Measurements from ENCODE around the gene TSC1.

Gene TSC1

GRCh38 chr9:132896906-132897305 is 47.5 kb downstream of the TSC1 start:
- no peak overlapping the region for H3K4me3 Mint-ChIP-seq
- H3K4me1 Mint-ChIP-seq (ENCODE audit: low read depth): peaks cover 6% of the 10 kb centered on the region
- no peaks in the 10 kb centered on the region for H3K27me3 Mint-ChIP-seq (ENCODE audit: low read depth)
- H3K27ac Mint-ChIP-seq: no peak overlapping the region
- H3K9me3 Mint-ChIP-seq: no peaks in the 10 kb centered on the region
- H3K36me3 Mint-ChIP-seq (ENCODE audit: low read depth): peaks cover 26% of the 10 kb centered on the region

GRCh38 chr9:132896264-132896663 is 48.2 kb downstream of the TSC1 start:
- H3K9me3 Mint-ChIP-seq: no peaks in the 10 kb centered on the region
- H3K36me3 Mint-ChIP-seq (ENCODE audit: low read depth): peaks cover 23% of the 10 kb centered on the region
- no peak overlapping the region for H3K4me3 Mint-ChIP-seq
- H3K27me3 Mint-ChIP-seq (ENCODE audit: low read depth): no peaks in the 10 kb centered on the region
- peaks cover 3% of the 10 kb centered on the region for H3K4me1 Mint-ChIP-seq (ENCODE audit: low read depth)
- H3K27ac Mint-ChIP-seq: no peak overlapping the region

DNA sequence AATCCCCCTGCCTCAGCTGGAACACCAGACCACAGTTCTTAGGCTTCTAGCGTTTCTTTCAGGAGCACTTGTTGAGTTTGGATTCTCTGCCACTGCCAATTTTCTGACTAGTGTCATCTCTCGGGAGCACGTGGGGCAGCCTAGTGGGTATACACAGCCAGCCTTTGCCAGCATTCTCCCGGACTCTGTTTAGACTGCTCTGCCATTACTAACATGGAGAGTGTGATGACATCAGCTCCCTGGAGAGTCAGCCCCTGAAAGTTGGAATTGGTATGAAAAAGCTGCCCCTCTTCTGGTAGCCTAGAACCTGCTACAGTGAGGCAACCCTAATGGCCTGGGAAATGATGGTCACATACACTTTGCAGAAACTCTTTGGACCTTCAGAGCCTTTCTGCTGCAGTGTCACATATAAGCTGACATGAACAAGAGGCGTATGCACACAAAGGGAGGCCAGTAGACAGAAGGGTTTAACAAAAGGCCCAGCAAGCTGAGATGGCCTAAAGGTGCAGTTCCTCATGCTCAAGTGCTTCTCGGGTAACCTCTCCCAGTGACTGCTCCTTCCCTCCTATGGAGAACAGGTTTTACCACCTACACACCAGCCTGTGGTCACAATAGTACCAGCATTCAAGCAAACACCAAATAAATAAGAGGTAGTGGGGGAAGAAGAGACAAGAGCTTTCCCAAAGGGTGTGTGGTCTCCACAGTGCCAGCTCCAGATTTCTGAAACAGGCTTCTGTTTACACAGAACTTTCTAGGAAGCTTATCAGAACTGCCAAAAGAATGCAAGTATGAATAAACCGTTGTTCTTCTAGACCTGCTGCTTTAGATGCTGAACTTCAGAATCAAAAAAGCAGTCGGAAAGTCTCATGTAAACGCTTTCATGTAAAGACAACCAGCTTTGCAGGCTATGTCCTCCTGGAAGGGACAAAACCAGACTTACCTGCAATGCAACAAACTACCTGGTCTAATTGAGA is 49.3 kb downstream of the TSC1 start:
- no peaks in the 10 kb centered on the region for H3K9me3 Mint-ChIP-seq
- no peaks in the 10 kb centered on the region for H3K27me3 Mint-ChIP-seq (ENCODE audit: low read depth)
- H3K36me3 Mint-ChIP-seq (ENCODE audit: low read depth): peaks cover 19% of the 10 kb centered on the region
- H3K27ac Mint-ChIP-seq: no peak overlapping the region
- H3K4me1 Mint-ChIP-seq (ENCODE audit: low read depth): peaks cover 2% of the 10 kb centered on the region
- no peak overlapping the region for H3K4me3 Mint-ChIP-seq

DNA sequence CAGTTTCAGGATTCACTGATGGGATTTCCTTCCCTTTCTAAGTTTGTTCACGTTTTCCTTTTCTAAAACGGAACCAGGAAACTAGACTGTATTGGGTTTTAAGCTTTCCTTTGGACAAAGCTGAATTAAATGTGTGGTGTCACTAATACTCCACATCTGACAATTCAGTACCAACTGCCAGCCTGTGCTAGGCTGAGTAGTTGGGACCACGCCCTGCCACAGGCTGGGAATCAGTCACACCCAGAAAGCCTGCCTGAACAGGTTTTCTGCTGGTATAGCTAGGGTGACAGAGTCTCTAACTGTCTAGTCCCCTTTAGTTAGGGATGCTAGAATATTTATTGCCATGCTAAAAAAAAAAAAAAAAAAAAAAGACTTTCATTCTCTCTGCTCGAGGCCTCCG is 50.1 kb downstream of the TSC1 start:
- Mint-ChIP-seq H3K4me3 (no peak overlapping the region), H3K36me3 (ENCODE audit: low read depth) (peaks cover 19% of the 10 kb centered on the region), H3K27ac (no peak overlapping the region), H3K4me1 (ENCODE audit: low read depth) (peaks cover 2% of the 10 kb centered on the region), H3K9me3 (no peaks in the 10 kb centered on the region), H3K27me3 (ENCODE audit: low read depth) (no peaks in the 10 kb centered on the region)

GRCh38 chr9:132892400-132892799 is 52.0 kb downstream of the TSC1 start:
- Mint-ChIP-seq H3K27me3 (ENCODE audit: low read depth) (no peaks in the 10 kb centered on the region), H3K36me3 (ENCODE audit: low read depth) (peaks cover 16% of the 10 kb centered on the region), H3K4me1 (ENCODE audit: low read depth) (peaks cover 2% of the 10 kb centered on the region), H3K4me3 (no peak overlapping the region), H3K9me3 (no peaks in the 10 kb centered on the region), H3K27ac (no peak overlapping the region)

DNA sequence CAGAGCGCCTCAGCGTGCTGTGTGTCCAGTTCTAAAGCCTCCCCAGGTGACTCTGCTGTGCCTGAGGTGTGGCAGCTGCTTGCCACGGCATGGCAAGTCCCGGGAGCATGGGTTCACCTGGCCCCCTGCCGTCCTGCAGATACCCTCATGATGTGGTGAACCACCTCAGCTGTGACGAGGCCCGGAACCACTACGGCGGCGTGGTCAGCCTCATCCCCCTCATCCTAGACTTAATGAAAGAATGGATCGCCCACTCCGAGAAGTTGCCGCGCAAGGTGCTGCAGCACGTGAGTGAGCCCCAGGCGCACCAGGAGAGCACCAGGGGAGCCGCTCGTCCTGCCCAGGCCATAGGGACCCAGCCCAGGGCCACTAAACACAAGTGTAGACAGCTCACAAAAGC is 56.3 kb downstream of the TSC1 start:
- H3K36me3 Mint-ChIP-seq (ENCODE audit: low read depth): no peaks in the 10 kb centered on the region
- no peak overlapping the region for H3K27ac Mint-ChIP-seq
- no peaks in the 10 kb centered on the region for H3K27me3 Mint-ChIP-seq (ENCODE audit: low read depth)
- no peaks in the 10 kb centered on the region for H3K4me1 Mint-ChIP-seq (ENCODE audit: low read depth)
- H3K9me3 Mint-ChIP-seq: no peaks in the 10 kb centered on the region
- H3K4me3 Mint-ChIP-seq: no peak overlapping the region

DNA sequence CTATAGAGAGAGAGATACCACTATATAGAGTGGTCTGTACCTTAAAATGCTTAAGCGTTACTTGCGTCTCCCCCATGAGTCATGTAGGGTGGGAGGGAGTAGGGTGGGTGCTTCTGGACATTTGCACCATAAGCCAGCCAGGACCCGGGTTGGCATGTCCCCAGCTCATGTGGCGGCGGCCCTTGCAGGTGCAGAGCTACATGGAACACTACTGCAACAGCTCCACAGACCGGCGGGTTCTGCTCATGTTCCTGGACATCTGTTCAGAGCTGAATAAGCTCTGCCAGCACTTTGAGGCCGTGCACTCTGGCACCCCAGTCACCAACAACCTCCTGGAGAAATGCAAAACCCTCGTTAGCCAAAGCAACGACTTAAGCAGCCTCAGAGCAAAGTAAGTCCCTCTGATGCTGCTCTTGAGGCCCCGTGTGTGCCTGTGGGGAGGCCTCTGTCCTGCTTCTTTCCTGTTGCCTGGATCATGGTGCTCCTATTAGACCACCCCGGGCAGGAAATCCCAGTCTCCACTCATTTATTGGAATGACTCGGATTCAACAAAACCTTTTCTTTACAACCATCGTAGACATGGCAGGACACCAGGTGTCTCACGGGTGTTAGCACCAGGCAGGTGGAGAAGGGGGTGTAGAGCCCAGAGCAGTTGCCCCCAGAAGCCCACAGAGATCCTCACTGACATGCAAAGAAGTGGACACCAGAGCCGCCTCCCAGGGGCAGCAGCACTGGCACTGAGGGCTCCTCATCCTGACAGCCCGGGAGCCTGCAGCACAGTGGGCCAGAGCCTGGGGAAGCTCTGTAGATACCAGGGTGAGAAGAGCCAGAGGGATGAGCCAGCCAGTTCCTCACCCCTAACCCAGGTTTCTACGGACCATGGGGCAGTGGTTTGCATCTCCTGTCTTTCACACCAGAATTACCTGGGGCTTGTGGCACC is 57.0 kb downstream of the TSC1 start:
- no peak overlapping the region for H3K27ac Mint-ChIP-seq
- H3K9me3 Mint-ChIP-seq: no peaks in the 10 kb centered on the region
- H3K27me3 Mint-ChIP-seq (ENCODE audit: low read depth): no peaks in the 10 kb centered on the region
- no peaks in the 10 kb centered on the region for H3K36me3 Mint-ChIP-seq (ENCODE audit: low read depth)
- no peak overlapping the region for H3K4me3 Mint-ChIP-seq
- peaks cover 6% of the 10 kb centered on the region for H3K4me1 Mint-ChIP-seq (ENCODE audit: low read depth)

DNA sequence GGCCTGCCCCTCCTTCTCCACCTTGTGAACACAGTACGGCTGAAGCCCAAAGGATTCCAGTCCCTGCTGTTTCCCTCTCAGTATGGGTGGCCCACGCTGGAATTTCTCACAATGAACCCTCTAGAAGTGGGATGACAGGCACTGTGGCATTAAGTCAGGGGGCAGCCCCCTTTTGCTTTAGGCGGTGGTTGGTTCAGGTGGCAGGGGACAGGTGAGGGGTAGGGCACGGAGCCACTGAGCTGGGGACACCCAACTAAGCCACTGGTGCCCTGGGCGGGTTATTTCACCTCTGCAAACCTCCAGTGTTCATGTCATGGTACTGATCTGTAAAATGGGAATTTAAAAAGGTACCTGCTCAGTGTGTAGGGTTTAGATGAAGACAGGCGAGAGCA is 58.1 kb downstream of the TSC1 start:
- no peaks in the 10 kb centered on the region for H3K36me3 Mint-ChIP-seq (ENCODE audit: low read depth)
- H3K4me3 Mint-ChIP-seq: no peak overlapping the region
- peaks cover 9% of the 10 kb centered on the region for H3K4me1 Mint-ChIP-seq (ENCODE audit: low read depth)
- no peaks in the 10 kb centered on the region for H3K27me3 Mint-ChIP-seq (ENCODE audit: low read depth)
- no peaks in the 10 kb centered on the region for H3K9me3 Mint-ChIP-seq
- no peak overlapping the region for H3K27ac Mint-ChIP-seq

DNA sequence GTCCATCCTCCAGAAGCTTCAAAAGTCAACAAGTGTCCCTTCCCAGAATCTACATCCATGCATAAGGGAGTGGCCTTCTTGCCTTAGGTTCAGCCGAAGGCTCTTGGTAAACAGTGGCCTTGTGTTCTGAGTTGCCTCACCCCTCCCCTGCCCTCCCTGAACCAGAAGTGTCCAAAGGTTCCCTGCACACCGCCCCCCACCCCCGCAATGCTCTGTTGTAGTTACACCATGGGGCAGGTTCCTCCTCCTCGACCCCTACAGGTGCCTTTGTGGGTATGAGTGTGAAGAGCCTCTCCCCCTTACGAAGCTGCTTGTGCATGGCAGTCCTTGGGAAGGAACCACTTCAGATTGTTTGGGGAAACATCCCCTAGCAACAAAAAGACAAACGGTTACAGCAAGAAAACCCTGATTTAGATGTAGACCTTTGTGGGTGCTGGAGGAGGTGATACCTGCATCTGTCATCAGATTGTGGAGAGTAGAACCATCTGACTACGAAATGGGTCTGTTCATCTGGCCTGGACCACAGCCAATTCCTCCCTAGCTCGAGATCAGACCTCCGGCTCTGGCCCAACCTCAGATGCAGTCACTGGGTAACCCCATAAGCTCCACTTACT is 58.6 kb downstream of the TSC1 start:
- H3K4me1 Mint-ChIP-seq (ENCODE audit: low read depth): peaks cover 9% of the 10 kb centered on the region
- no peak overlapping the region for H3K27ac Mint-ChIP-seq
- no peaks in the 10 kb centered on the region for H3K27me3 Mint-ChIP-seq (ENCODE audit: low read depth)
- H3K4me3 Mint-ChIP-seq: no peak overlapping the region
- H3K9me3 Mint-ChIP-seq: no peaks in the 10 kb centered on the region
- H3K36me3 Mint-ChIP-seq (ENCODE audit: low read depth): no peaks in the 10 kb centered on the region

DNA sequence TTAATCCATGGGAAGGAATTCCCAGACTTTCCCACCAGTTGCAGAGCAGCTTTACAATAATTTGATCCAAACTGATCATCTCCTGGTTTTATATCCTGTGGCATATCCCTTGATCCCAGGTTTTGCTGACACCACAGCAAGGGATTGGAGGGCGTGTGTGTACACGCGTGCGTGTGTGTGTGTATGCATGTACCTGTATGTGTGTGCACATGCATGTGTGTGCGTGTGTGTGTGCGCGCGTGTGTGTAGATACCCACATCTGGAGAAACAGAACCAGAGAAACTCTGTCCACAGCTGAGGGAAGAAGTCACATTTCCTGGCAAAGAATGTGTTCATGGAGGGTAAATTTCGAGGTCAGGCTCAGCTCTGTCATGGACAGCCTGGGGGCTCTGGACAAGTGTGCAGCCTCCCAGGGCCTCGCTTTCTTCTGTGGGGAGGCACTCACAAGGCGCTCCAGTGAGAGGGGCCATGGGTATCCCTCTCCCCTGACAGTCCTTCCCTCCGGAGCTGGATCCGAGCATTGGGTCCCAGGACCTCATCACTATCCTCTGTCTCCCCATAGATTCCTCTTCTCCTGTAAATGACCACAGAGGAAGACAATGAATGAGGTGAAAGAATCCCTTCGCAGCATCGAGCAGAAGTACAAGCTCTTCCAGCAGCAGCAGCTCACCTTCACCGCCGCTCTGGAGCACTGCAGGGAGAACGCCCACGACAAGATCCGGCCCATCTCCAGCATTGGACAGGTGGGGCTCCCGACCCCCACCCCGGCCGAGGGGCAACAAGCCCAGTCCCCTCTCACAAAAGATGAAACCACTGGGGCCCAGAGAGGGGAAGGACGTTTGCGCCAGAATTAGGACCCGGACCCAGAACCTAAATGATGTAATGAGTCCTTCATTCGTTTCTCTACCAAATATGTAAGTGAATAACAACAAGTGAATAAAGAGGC is 60.8 kb downstream of the TSC1 start:
- Mint-ChIP-seq H3K4me3 (no peak overlapping the region), H3K27ac (no peak overlapping the region), H3K27me3 (ENCODE audit: low read depth) (no peaks in the 10 kb centered on the region), H3K36me3 (ENCODE audit: low read depth) (no peaks in the 10 kb centered on the region), H3K9me3 (no peaks in the 10 kb centered on the region), H3K4me1 (ENCODE audit: low read depth) (peaks cover 18% of the 10 kb centered on the region)

DNA sequence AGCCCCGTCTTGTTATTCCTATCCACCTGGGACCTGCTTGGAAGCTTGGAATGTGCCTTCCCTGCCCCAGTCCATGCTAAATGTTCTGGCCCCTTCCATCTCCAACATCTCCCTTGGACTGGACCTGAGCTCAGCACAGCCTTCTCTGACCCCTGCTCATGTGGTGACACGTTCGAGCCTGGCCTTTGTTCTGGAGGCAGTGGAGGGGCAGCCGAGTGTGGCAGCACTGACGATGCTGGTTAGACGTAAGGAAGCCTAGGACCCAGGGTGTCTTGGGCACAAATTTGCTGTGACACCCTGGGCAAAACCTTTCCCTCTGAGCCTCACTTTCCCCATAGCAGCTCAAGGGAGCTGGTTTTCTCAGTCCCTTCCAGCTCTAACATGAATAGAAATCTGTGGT is 61.8 kb downstream of the TSC1 start:
- Mint-ChIP-seq H3K36me3 (ENCODE audit: low read depth) (no peaks in the 10 kb centered on the region), H3K27me3 (ENCODE audit: low read depth) (no peaks in the 10 kb centered on the region), H3K4me3 (no peak overlapping the region), H3K4me1 (ENCODE audit: low read depth) (peaks cover 18% of the 10 kb centered on the region), H3K9me3 (no peaks in the 10 kb centered on the region), H3K27ac (peak overlapping the region; percentile 57)

GRCh38 chr9:132881826-132882225 is 62.6 kb downstream of the TSC1 start:
- no peak overlapping the region for H3K4me3 Mint-ChIP-seq
- H3K9me3 Mint-ChIP-seq: no peaks in the 10 kb centered on the region
- H3K27ac Mint-ChIP-seq: no peak overlapping the region
- H3K36me3 Mint-ChIP-seq (ENCODE audit: low read depth): no peaks in the 10 kb centered on the region
- no peaks in the 10 kb centered on the region for H3K27me3 Mint-ChIP-seq (ENCODE audit: low read depth)
- H3K4me1 Mint-ChIP-seq (ENCODE audit: low read depth): peaks cover 18% of the 10 kb centered on the region

- no peaks in the 10 kb centered on the region for H3K36me3 Mint-ChIP-seq (ENCODE audit: low read depth)
Observed at GRCh38 chr9:132880324-132880661, 64.1 kb downstream of the TSC1 start.

More at GRCh38 chr9:132880324-132880661, 64.1 kb downstream of the TSC1 start:
- H3K9me3 Mint-ChIP-seq: no peaks in the 10 kb centered on the region
- peak overlapping the region; percentile 82 for H3K27ac Mint-ChIP-seq
- peak overlapping the region; percentile 74 for H3K4me3 Mint-ChIP-seq
- peaks cover 18% of the 10 kb centered on the region for H3K4me1 Mint-ChIP-seq (ENCODE audit: low read depth)
- peaks cover 6% of the 10 kb centered on the region for H3K27me3 Mint-ChIP-seq (ENCODE audit: low read depth)

Data from T-helper 1 cell treated with Interleukin-12 subunit alpha and Interleukin-12 subunit beta and Interleukin-4 antibody, amounts not matched to agents 30 μg/mL and 1 μg/mL, for 36 hours (primary cell).